Mesenchymal stem cell (in vitro differentiated cells and primary cell): ENCODE measurements around the gene SYT2.

Source experiments
- DNase-seq: peaks from one replicate; pipeline ENCODE4 v3.0.0-alpha.2; 2013
- H2AFZ ChIP-seq: one replicate; pipeline ENCODE4 v1.6.1; 2013; ENCODE audit warnings: low read depth, mild to moderate bottlenecking, control low read depth, inconsistent platforms, low read length, moderate library complexity
- H2AK5ac ChIP-seq: 2 replicates; pipeline ENCODE4 v1.6.1; 2013; ENCODE audit warnings: low read length, moderate library complexity, mild to moderate bottlenecking, inconsistent platforms; ENCODE audit not compliant: severe bottlenecking
- H2BK120ac ChIP-seq: one replicate; pipeline ENCODE4 v1.6.1; 2013; ENCODE audit warnings: low read depth, mild to moderate bottlenecking, inconsistent platforms, low read length, moderate library complexity
- H2BK12ac ChIP-seq, 2 experiments: one replicate each; pipeline ENCODE4 v1.6.1; 2013; ENCODE audit warnings: inconsistent platforms in 2 of 2, low read length in 2 of 2, mild to moderate bottlenecking in 2 of 2, moderate library complexity in 2 of 2, control low read depth in 1 of 2
- H2BK15ac ChIP-seq: one replicate; pipeline ENCODE4 v1.6.1; 2013; ENCODE audit warnings: mild to moderate bottlenecking, low read depth, inconsistent platforms; ENCODE audit not compliant: poor library complexity, severe bottlenecking
- H2BK5ac ChIP-seq: 2 replicates; pipeline ENCODE4 v1.6.1; 2013; ENCODE audit warnings: low read depth, mild to moderate bottlenecking, low read length, control low read depth, inconsistent platforms; ENCODE audit not compliant: poor library complexity, severe bottlenecking
- H3K14ac ChIP-seq, 2 experiments: one replicate each; pipeline ENCODE4 v1.6.1; 2013; ENCODE audit warnings: inconsistent platforms in 2 of 2, low read length in 2 of 2, control low read depth in 1 of 2, mild to moderate bottlenecking in 1 of 2, moderate library complexity in 1 of 2
- H3K18ac ChIP-seq, 2 experiments: one replicate each; pipeline ENCODE4 v1.6.1; 2013; ENCODE audit warnings: inconsistent platforms in 2 of 2, low read length in 2 of 2, control low read depth in 1 of 2, low read depth in 1 of 2, mild to moderate bottlenecking in 1 of 2
- H3K23ac ChIP-seq, 2 experiments: one replicate each; pipeline ENCODE4 v1.6.1; 2013; ENCODE audit warnings: inconsistent platforms in 2 of 2, low read length in 2 of 2, mild to moderate bottlenecking in 2 of 2, moderate library complexity in 2 of 2, control low read depth in 1 of 2
- H3K27ac ChIP-seq: 2 replicates; pipeline ENCODE4 v1.5.1; 2013; ENCODE audit warnings: mild to moderate bottlenecking, moderate library complexity, low read length, control low read depth, inconsistent platforms; ENCODE audit not compliant: poor library complexity, severe bottlenecking
- H3K27me3 ChIP-seq, 2 experiments: 2 replicates each; pipeline versions ENCODE4 v1.6.1 to v1.7.0; 2013; ENCODE audit warnings: low read length in 2 of 2, mild to moderate bottlenecking in 2 of 2, moderate library complexity in 2 of 2, control low read depth in 1 of 2, inconsistent platforms in 1 of 2; ENCODE audit not compliant: control insufficient read depth in 1 of 2, insufficient read depth in 1 of 2
- H3K36me3 ChIP-seq, 2 experiments: 2 replicates each; pipeline versions ENCODE4 v1.6.1 to v1.7.0; 2013; ENCODE audit warnings: low read length in 2 of 2, control low read depth in 1 of 2, inconsistent platforms in 1 of 2, low read depth in 1 of 2, mild to moderate bottlenecking in 1 of 2; ENCODE audit not compliant: insufficient read depth in 2 of 2, control insufficient read depth in 1 of 2
- H3K4ac ChIP-seq, 2 experiments: one replicate each; pipeline ENCODE4 v1.6.1; 2013; ENCODE audit warnings: inconsistent platforms in 2 of 2, low read length in 2 of 2, mild to moderate bottlenecking in 2 of 2, moderate library complexity in 2 of 2, control low read depth in 1 of 2, low read depth in 1 of 2
- H3K4me1 ChIP-seq: 2 replicates; pipeline ENCODE4 v1.6.1; 2013; ENCODE audit warnings: low read depth, low read length, control low read depth; ENCODE audit not compliant: control insufficient read depth, insufficient read depth
- H3K4me2 ChIP-seq: 2 replicates; pipeline ENCODE4 v1.6.1; 2013; ENCODE audit warnings: low read length, mild to moderate bottlenecking, inconsistent platforms; ENCODE audit not compliant: poor library complexity, severe bottlenecking
- H3K4me3 ChIP-seq, 2 experiments: 2 replicates each; pipeline versions ENCODE4 v1.5.1 to v1.7.0; 2013; ENCODE audit warnings: low read length in 2 of 2, mild to moderate bottlenecking in 2 of 2, control low read depth in 1 of 2, low read depth in 1 of 2; ENCODE audit not compliant: insufficient read depth in 1 of 2
- H3K79me1 ChIP-seq: replicated peaks from 2 replicates; pipeline ENCODE4 v1.6.1; 2013; ENCODE audit warnings: mild to moderate bottlenecking, control low read depth, low read length, inconsistent platforms; ENCODE audit not compliant: poor library complexity, severe bottlenecking
- H3K9ac ChIP-seq: 2 replicates; pipeline ENCODE4 v1.7.0; 2013; ENCODE audit warnings: mild to moderate bottlenecking, low read length, moderate library complexity
- H3K9me3 ChIP-seq: 2 replicates; pipeline ENCODE4 v1.7.0; 2013; ENCODE audit warnings: mild to moderate bottlenecking, low read length; ENCODE audit not compliant: control insufficient read depth
- H4K8ac ChIP-seq: one replicate; pipeline ENCODE4 v1.6.1; 2013; ENCODE audit warnings: inconsistent platforms, mild to moderate bottlenecking, low read length, moderate library complexity
- H4K91ac ChIP-seq: one replicate; pipeline ENCODE4 v1.6.1; 2013; ENCODE audit warnings: mild to moderate bottlenecking, low read length, inconsistent platforms
- WGBS: methylation state at CpG from one replicate; pipeline ENCODE4 v1.1.7; 2013; ENCODE audit warnings: mixed read lengths; 5-methylcytosine and 5-hydroxymethylcytosine counted together

The SYT2 gene

GRCh38 chr1:202701200-202701599 is 9.1 kb downstream of the SYT2 start:
- no peak overlapping the region for H2BK120ac ChIP-seq
- H3K4ac ChIP-seq: no peak overlapping the region
- no peak overlapping the region for H3K9ac ChIP-seq
- H2AFZ ChIP-seq: no peak overlapping the region
- H3K9me3 ChIP-seq: no peaks in the 10 kb centered on the region
- H4K8ac ChIP-seq: no peak overlapping the region
- H3K27me3 ChIP-seq: peaks cover 77 to 92% of the 10 kb centered on the region in 2 experiments
- no peak overlapping the region for H3K4me2 ChIP-seq
- H3K18ac ChIP-seq: no peak overlapping the region
- H3K27ac ChIP-seq: no peak overlapping the region
- WGBS: 97% methylated on average over 3 of the region's 3 CpGs
- H4K91ac ChIP-seq: no peak overlapping the region
- no peak overlapping the region for H3K14ac ChIP-seq
- no peak overlapping the region for H3K23ac ChIP-seq
- no peaks in the 10 kb centered on the region for H3K4me1 ChIP-seq
- H3K79me1 ChIP-seq: no peaks in the 10 kb centered on the region
- no peak overlapping the region for H2BK12ac ChIP-seq
- no peak overlapping the region for H3K4me3 ChIP-seq
- H2BK15ac ChIP-seq: no peak overlapping the region
- DNase-seq: no peak
- no peaks in the 10 kb centered on the region for H3K36me3 ChIP-seq
- H2BK5ac ChIP-seq: no peak overlapping the region
- H2AK5ac ChIP-seq: no peak overlapping the region

DNA sequence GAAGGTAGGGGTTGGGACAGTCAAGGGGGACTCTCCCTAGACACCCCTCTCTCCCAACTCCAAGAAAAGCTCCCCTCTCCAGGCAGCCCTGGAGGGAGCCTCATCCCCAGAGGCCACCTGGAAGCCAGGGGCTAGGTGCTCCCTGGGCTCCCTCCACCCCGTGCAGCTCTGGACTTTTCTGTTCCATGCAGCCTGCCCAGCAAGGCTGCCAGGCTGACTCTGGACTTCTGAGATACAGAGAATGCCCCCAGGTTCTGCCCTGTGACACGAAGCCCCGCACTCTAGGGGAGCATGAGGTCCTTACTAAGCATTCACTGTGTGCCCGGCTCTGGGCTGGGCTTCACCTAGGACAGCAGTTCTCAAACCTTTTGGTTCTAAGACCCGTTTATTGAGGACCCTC is 10.2 kb downstream of the SYT2 start:
- H2BK15ac ChIP-seq: no peak overlapping the region

GRCh38 chr1:202698276-202698675 is 12.0 kb downstream of the SYT2 start:
- WGBS: 81% methylated on average over 7 of the region's 8 CpGs
- Histone ChIP-seq H2AFZ (no peak overlapping the region), H3K18ac (no peak overlapping the region), H3K9me3 (no peaks in the 10 kb centered on the region), H3K79me1 (no peaks in the 10 kb centered on the region), H3K36me3 (no peaks in the 10 kb centered on the region), H3K4me3 (no peak overlapping the region), H2BK120ac (no peak overlapping the region), H4K8ac (no peak overlapping the region), H3K14ac (no peak overlapping the region), H3K4me2 (no peak overlapping the region), H3K4me1 (no peaks in the 10 kb centered on the region), H2BK12ac (no peak overlapping the region), H2AK5ac (no peak overlapping the region), H2BK5ac (no peak overlapping the region), H4K91ac (no peak overlapping the region), H3K9ac (no peak overlapping the region), H3K4ac (no peak overlapping the region), H3K23ac (no peak overlapping the region), H2BK15ac (no peak overlapping the region), H3K27ac (no peak overlapping the region), H3K27me3 (peaks cover 74 to 84% of the 10 kb centered on the region in 2 experiments)
- no peak for DNase-seq

More for the DNA sequence above, 10.2 kb downstream of the SYT2 start:
- no peak overlapping the region for H2AK5ac ChIP-seq
- H3K9ac ChIP-seq: no peak overlapping the region
- H3K9me3 ChIP-seq: no peaks in the 10 kb centered on the region
- H2BK5ac ChIP-seq: no peak overlapping the region
- H2BK12ac ChIP-seq: no peak overlapping the region
- no peak overlapping the region for H3K4ac ChIP-seq
- no peak overlapping the region for H4K91ac ChIP-seq
- no peak overlapping the region for H3K23ac ChIP-seq
- H3K4me1 ChIP-seq: no peaks in the 10 kb centered on the region
- no peak overlapping the region for H2AFZ ChIP-seq
- peaks cover 77 to 92% of the 10 kb centered on the region in 2 experiments for H3K27me3 ChIP-seq
- H3K79me1 ChIP-seq: no peaks in the 10 kb centered on the region
- no peak overlapping the region for H3K4me3 ChIP-seq
- 74% methylated on average over 4 of the region's 5 CpGs for WGBS
- H3K18ac ChIP-seq: no peak overlapping the region
- H4K8ac ChIP-seq: no peak overlapping the region
- no peak overlapping the region for H3K27ac ChIP-seq
- no peak for DNase-seq
- no peaks in the 10 kb centered on the region for H3K36me3 ChIP-seq
- H3K4me2 ChIP-seq: no peak overlapping the region
- no peak overlapping the region for H2BK120ac ChIP-seq
- H3K14ac ChIP-seq: no peak overlapping the region

- no peak overlapping the region for H3K18ac ChIP-seq
- no peak overlapping the region for H4K8ac ChIP-seq
- peaks cover 64 to 78% of the 10 kb centered on the region in 2 experiments for H3K27me3 ChIP-seq
- no peaks in the 10 kb centered on the region for H3K4me1 ChIP-seq
- H3K14ac ChIP-seq: no peak overlapping the region
- no peak overlapping the region for H2BK120ac ChIP-seq
- no peak overlapping the region for H2BK5ac ChIP-seq
- H3K4me3 ChIP-seq: no peak overlapping the region
- H2AK5ac ChIP-seq: no peak overlapping the region
- no peak overlapping the region for H2AFZ ChIP-seq
- no peak overlapping the region for H3K4ac ChIP-seq
- H3K4me2 ChIP-seq: no peak overlapping the region
- H2BK12ac ChIP-seq: no peak overlapping the region
- H3K79me1 ChIP-seq: no peaks in the 10 kb centered on the region
- H3K9me3 ChIP-seq: no peaks in the 10 kb centered on the region
- no peak overlapping the region for H3K9ac ChIP-seq
- H3K23ac ChIP-seq: no peak overlapping the region
- no peak overlapping the region for H4K91ac ChIP-seq
- DNase-seq: no peak
- H3K27ac ChIP-seq: no peak overlapping the region
- WGBS: 76% methylated on average over 6 of the region's 6 CpGs
- H3K36me3 ChIP-seq: no peaks in the 10 kb centered on the region
- no peak overlapping the region for H2BK15ac ChIP-seq
These were observed 13.2 kb downstream of the SYT2 start for GRCh38 chr1:202697038-202697437.
